ENCODE data around the gene ZNF586. TPM values are rescaled to one million over a fixed set of nuclear protein-coding genes. Genes with fewer than 3 reads are reported as not detected.

The ZNF586 gene
- total and polyA plus RNA-seq, 8 donors, result 13.2 to 38.1 (median 29.2) TPM

DNA sequence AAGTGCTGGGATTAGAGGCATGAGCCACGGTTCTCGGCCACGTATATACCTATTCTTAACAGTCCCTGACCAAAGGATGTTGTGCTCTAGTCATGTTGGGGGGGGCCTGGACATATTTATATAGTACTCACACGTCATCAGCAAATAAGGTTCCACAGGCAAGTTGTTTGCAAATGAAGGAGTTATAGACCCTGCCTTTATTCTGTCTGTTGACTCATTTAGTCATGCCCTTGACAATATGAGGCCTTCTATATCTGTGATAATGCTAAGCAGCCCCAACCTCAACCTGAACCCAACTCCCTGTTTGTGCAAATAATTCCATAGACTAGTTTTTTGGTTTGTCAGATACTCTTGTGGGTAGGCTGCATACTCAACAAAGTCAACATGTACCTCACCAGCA is 8.9 kb downstream of the ZNF586 start:
- no peaks in the 10 kb centered on the region for H3K27me3 ChIP-seq
- no peaks in the 10 kb centered on the region for H3K4me1 ChIP-seq
- H3K4me3 ChIP-seq, result no peak overlapping the region
- no peak for ATAC-seq
- peaks cover 0 to 93% of the 10 kb centered on the region in 2 donors for H3K9me3 ChIP-seq
- intact Hi-C loops (cut with DNase I), result no loop called here
- no peak overlapping the region for H3K27ac ChIP-seq
- DNase-seq, result no peak
- TF ChIP-seq, protein P1, sequence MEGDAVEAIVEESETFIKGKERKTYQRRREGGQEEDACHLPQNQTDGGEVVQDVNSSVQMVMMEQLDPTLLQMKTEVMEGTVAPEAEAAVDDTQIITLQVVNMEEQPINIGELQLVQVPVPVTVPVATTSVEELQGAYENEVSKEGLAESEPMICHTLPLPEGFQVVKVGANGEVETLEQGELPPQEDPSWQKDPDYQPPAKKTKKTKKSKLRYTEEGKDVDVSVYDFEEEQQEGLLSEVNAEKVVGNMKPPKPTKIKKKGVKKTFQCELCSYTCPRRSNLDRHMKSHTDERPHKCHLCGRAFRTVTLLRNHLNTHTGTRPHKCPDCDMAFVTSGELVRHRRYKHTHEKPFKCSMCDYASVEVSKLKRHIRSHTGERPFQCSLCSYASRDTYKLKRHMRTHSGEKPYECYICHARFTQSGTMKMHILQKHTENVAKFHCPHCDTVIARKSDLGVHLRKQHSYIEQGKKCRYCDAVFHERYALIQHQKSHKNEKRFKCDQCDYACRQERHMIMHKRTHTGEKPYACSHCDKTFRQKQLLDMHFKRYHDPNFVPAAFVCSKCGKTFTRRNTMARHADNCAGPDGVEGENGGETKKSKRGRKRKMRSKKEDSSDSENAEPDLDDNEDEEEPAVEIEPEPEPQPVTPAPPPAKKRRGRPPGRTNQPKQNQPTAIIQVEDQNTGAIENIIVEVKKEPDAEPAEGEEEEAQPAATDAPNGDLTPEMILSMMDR (IDR thresholded peaks at IDR 0.05), result no peak
- peaks cover 0 to 94% of the 10 kb centered on the region in 2 donors for H3K36me3 ChIP-seq

DNA sequence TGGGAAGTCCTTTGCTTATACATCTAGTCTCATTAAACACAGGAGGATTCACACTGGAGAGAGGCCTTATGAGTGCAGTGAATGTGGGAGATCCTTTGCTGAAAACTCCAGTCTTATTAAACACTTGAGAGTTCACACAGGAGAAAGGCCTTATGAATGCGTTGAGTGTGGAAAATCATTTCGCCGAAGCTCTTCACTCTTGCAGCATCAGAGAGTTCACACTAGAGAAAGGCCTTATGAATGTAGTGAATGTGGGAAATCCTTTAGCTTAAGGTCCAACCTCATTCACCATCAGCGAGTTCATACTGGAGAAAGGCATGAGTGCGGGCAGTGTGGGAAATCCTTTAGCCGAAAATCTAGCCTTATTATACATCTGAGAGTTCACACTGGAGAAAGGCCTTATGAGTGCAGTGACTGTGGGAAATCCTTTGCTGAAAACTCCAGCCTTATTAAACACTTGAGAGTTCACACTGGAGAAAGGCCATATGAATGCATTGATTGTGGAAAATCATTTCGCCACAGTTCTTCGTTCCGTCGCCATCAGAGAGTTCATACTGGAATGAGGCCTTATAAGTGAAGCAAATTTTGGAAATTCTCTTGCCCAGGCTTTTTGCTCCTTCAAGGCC is 9.9 kb downstream of the ZNF586 start:
- DNase-seq (no peak), ATAC-seq (no peak)
- no peaks in the 10 kb centered on the region for H3K4me1 ChIP-seq
- intact Hi-C loops (cut with DNase I), result no loop called here
- no peak overlapping the region for H3K4me3 ChIP-seq
- no peaks in the 10 kb centered on the region for H3K27me3 ChIP-seq
- H3K9me3 ChIP-seq, result peaks cover 0 to 98% of the 10 kb centered on the region in 2 donors
- H3K36me3 ChIP-seq, result peaks cover 0 to 86% of the 10 kb centered on the region in 2 donors
- TF ChIP-seq, protein P1 (IDR thresholded peaks at IDR 0.05), result no peak
- no peak overlapping the region for H3K27ac ChIP-seq

DNA sequence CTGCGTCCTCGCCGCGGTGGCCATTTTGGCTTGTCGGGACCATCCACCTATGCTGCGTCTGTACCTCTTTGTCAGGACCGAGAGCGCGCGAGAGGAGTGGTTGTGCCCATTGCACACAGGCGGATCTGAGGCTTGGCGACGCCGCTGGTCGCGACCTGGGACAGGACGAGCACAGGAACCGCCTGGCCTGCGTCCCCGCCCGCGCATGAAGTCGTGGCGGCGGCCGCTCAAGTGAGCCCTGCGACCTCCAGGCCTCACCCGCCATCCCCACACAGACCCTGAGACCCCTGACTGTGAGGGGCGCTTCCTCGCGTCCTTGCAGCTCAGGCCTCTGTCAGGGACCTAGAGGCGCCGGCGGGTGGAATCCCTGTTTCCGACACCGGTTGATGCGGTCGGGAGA is 16.8 kb downstream of the ZNF586 start:
- H3K9me3 ChIP-seq, result peaks cover 0 to 86% of the 10 kb centered on the region in 2 donors
- TF ChIP-seq, protein P1 (IDR thresholded peaks at IDR 0.05), result no peak
- H3K36me3 ChIP-seq, result peaks cover 0 to 58% of the 10 kb centered on the region in 2 donors
- H3K27ac ChIP-seq, result no peak overlapping the region
- ATAC-seq (no peak), DNase-seq (no peak)
- H3K4me1 ChIP-seq, result no peaks in the 10 kb centered on the region
- H3K4me3 ChIP-seq, result no peak overlapping the region
- intact Hi-C loops (cut with DNase I), result no loop called here
- no peaks in the 10 kb centered on the region for H3K27me3 ChIP-seq

DNA sequence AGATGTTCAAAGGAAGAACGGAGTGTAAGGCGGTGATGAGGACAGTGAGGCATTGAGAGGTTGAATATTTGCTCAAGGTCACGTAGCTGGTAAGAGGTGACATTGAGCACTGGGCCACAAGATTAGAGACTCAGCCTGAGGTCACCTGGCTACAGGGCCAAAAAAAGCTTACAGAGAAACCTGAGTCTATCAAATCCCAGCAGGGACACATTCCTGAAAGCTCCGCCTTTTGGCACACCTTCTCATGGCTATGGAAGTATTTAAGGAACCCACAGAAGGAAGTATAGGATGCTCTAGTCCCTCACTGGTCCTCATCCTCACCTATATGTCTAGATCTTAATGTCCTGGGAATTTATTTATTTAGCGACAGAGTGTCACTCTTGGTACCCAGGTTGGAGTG is 17.4 kb downstream of the ZNF586 start:
- ATAC-seq, result no peak
- H3K36me3 ChIP-seq, result peaks cover 0 to 56% of the 10 kb centered on the region in 2 donors
- DNase-seq, result no peak
- H3K27ac ChIP-seq, result no peak overlapping the region
- peaks cover 0 to 79% of the 10 kb centered on the region in 2 donors for H3K9me3 ChIP-seq
- no peaks in the 10 kb centered on the region for H3K27me3 ChIP-seq
- intact Hi-C loops (cut with DNase I), result no loop called here
- TF ChIP-seq, protein P1 (IDR thresholded peaks at IDR 0.05), result no peak
- H3K4me1 ChIP-seq, result no peaks in the 10 kb centered on the region
- H3K4me3 ChIP-seq, result no peak overlapping the region

DNA sequence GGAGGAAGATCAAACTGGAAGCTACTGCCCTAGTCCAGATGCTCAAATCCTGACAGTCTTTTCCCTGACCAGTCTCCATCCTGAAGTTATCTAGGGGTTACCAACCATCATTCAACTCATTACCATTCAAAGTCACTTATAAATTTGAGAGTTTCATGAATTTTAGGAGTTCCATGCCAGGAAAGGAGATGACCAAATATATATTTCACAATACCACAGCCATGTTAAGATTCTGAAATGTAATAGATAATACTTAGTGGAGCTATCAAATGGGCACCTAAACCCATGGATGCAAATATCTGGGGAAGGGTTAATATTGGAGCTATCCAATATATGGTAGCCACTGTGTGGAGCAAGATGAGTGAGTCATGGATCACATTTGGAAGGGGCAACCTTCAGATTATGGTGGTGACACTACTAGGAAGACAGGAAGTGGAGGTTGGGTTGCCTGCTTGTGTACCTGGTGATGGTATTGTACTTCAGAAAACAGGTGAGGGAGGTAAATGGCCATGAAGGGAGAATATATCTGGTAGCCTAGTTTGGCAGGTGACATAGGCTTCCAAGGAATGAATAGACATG is 18.7 kb downstream of the ZNF586 start:
- Histone ChIP-seq H3K36me3 (peaks cover 0 to 56% of the 10 kb centered on the region in 2 donors), H3K27me3 (no peaks in the 10 kb centered on the region), H3K27ac (no peak overlapping the region), H3K4me3 (no peak overlapping the region), H3K4me1 (no peaks in the 10 kb centered on the region), H3K9me3 (peaks cover 0 to 66% of the 10 kb centered on the region in 2 donors)
- TF ChIP-seq, protein P1 (IDR thresholded peaks at IDR 0.05), result no peak
- ATAC-seq, result no peak
- intact Hi-C loops (cut with DNase I), result no loop called here
- no peak for DNase-seq
